Fibroblast of mammary gland (primary cell): Measurements from ENCODE around the gene TPPP.

Experiments used
- DNase-seq: peaks from one replicate; pipeline ENCODE4 v3.0.0-alpha.2; 2010; ENCODE audit warnings: low read depth
- H3K4me3 ChIP-seq: 2 replicates; pipeline ENCODE4 v1.5.1; 2011; ENCODE audit warnings: low read depth, mild to moderate bottlenecking, low read length, moderate library complexity; ENCODE audit not compliant: control insufficient read depth
- CTCF ChIP-seq: conservative IDR thresholded peaks from 2 replicates; pipeline ENCODE4 v1.5.1; 2011; ENCODE audit warnings: low read depth, low read length, inconsistent platforms; ENCODE audit not compliant: control insufficient read depth, insufficient read depth

Gene TPPP

GRCh38 chr5:664994-665360, 28.2 kb downstream of the TPPP start:
- TF ChIP-seq CTCF, result no peak
- DNase-seq, result no peak
- no peak overlapping the region for H3K4me3 ChIP-seq

GRCh38 chr5:664343-664993, 28.7 kb downstream of the TPPP start:
- DNase-seq, result no peak
- TF ChIP-seq CTCF, result no peak
- H3K4me3 ChIP-seq, result no peak overlapping the region

- no peak for DNase-seq
- TF ChIP-seq CTCF, result no peak
- no peak overlapping the region for H3K4me3 ChIP-seq
These were observed 29.5 kb downstream of the TPPP start for GRCh38 chr5:663436-664342.

GRCh38 chr5:662751-663435, 30.3 kb downstream of the TPPP start:
- H3K4me3 ChIP-seq, result no peak overlapping the region

GRCh38 chr5:661891-662750, 31.0 kb downstream of the TPPP start:
- no peak for TF ChIP-seq CTCF
- DNase-seq, result no peak
- no peak overlapping the region for H3K4me3 ChIP-seq

More at GRCh38 chr5:662751-663435, 30.3 kb downstream of the TPPP start:
- no peak for DNase-seq
- no peak for TF ChIP-seq CTCF

GRCh38 chr5:660491-661030, 32.6 kb downstream of the TPPP start:
- no peak for DNase-seq
- H3K4me3 ChIP-seq, result no peak overlapping the region
- TF ChIP-seq CTCF, result no peak
